ENCODE results near the gene KCNMA1.

- TF ChIP-seq CTCF (conservative IDR thresholded peaks at IDR 0.05; ENCODE audit: low read depth, low read length) (no peak), EZH2phosphoT487 (IDR thresholded peaks at IDR 0.05; ENCODE audit: borderline replicate concordance, low read length) (no peak)
Observed at GRCh38 chr10:77537071-77537470, 100.5 kb downstream of the KCNMA1 start.

Data from PC-3 (cell line).